IMR-90 (cell line): Measurements from ENCODE around the gene DYNLL2. TPM values are rescaled to one million over a fixed set of nuclear protein-coding genes. Genes with fewer than 3 reads are reported as not detected.
"Not testable (repeated sequence)": the region's sequence is repeated elsewhere in the genome, so short reads cannot be mapped to it uniquely, and the experiment has no call there.

ENCODE experiments used
- ATAC-seq: fragments of 200-7000 bp; cut with Tn5 transposase; 2 replicates; pipeline ENCODE4 v1.9.1; 2020; ENCODE audit warnings: low read depth, mild to moderate bottlenecking, moderate library complexity
- BruUV-seq: library from RNA; stranded (reverse); fragments of 400-500 nt; replicated peaks from 2 replicates; lab custom pipeline; 2021; lab: Mats Ljungman, UMichigan
- CTCF ChIA-PET: fragments of 300-600 bp; formaldehyde crosslinking; extraction: SDS; loops from one replicate; lab custom pipeline; 2021; ENCODE audit warnings: antibody characterized with exemption; lab: Yijun Ruan, JAX
- POLR2A ChIA-PET: fragments of 300-600 bp; sonication (Branson Sonifier 250); formaldehyde crosslinking; loops from one replicate; lab custom pipeline; 2022; ENCODE audit warnings: antibody characterized with exemption; ENCODE audit not compliant: unreplicated experiment; lab: Charles Lee
- DNase-seq: peaks from one replicate; pipeline ENCODE4 v3.0.0; 2013
- H2AFZ ChIP-seq: replicated peaks from 2 replicates; pipeline ENCODE3; 2013; ENCODE audit warnings: low read length, mild to moderate bottlenecking; ENCODE audit not compliant: poor library complexity
- H2AK5ac ChIP-seq: 2 replicates; pipeline ENCODE4 v1.6.1; 2013; ENCODE audit warnings: low read depth, low read length, inconsistent platforms
- H2AK9ac ChIP-seq: replicated peaks from 2 replicates; pipeline ENCODE3; 2013; ENCODE audit warnings: mild to moderate bottlenecking, low read depth, low read length, moderate library complexity; ENCODE audit not compliant: poor library complexity
- H2BK120ac ChIP-seq: 2 replicates; pipeline ENCODE4 v1.6.1; 2013; ENCODE audit warnings: low read depth, low read length, inconsistent platforms
- H2BK15ac ChIP-seq: 3 replicates; pipeline ENCODE4 v1.6.1; 2013; ENCODE audit warnings: low read depth, low read length, inconsistent platforms
- H2BK20ac ChIP-seq: 2 replicates; pipeline ENCODE4 v1.6.1; 2013; ENCODE audit warnings: low read depth, mild to moderate bottlenecking, inconsistent platforms, low read length, moderate library complexity
- H2BK5ac ChIP-seq: 2 replicates; pipeline ENCODE4 v1.6.1; 2013; ENCODE audit warnings: mild to moderate bottlenecking, low read depth, low read length, inconsistent platforms; ENCODE audit not compliant: poor library complexity, severe bottlenecking
- H3K14ac ChIP-seq: replicated peaks from 2 replicates; pipeline ENCODE4 v1.6.1; 2013; ENCODE audit warnings: low read depth, low read length, inconsistent platforms
- H3K18ac ChIP-seq: 2 replicates; pipeline ENCODE4 v1.6.1; 2013; ENCODE audit warnings: low read depth, low read length, control low read depth
- H3K23ac ChIP-seq: 2 replicates; pipeline ENCODE4 v1.6.1; 2013; ENCODE audit warnings: low read depth, low read length, inconsistent platforms
- H3K27ac ChIP-seq: 2 replicates; pipeline ENCODE4 v1.5.1; 2013; ENCODE audit warnings: mild to moderate bottlenecking, control low read depth, low read length; ENCODE audit not compliant: insufficient read depth
- H3K27me3 ChIP-seq: 2 replicates; pipeline ENCODE4 v1.6.1; 2013; ENCODE audit warnings: low read length; ENCODE audit not compliant: control insufficient read depth, insufficient read depth
- H3K36me3 ChIP-seq: 2 replicates; pipeline ENCODE4 v1.6.1; 2013; ENCODE audit warnings: low read length, mixed read lengths; ENCODE audit not compliant: control insufficient read depth, insufficient read depth
- H3K4ac ChIP-seq: 2 replicates; pipeline ENCODE4 v1.6.1; 2013; ENCODE audit warnings: low read depth, low read length, inconsistent platforms
- H3K4me1 ChIP-seq: 2 replicates; pipeline ENCODE4 v1.6.1; 2013; ENCODE audit warnings: low read length, mixed read lengths; ENCODE audit not compliant: control insufficient read depth, insufficient read depth
- H3K4me2 ChIP-seq: 2 replicates; pipeline ENCODE4 v1.6.1; 2013; ENCODE audit warnings: low read depth, mild to moderate bottlenecking, control low read depth, low read length, moderate library complexity
- H3K4me3 ChIP-seq: 2 replicates; pipeline ENCODE4 v1.5.1; 2013; ENCODE audit warnings: low read depth, mild to moderate bottlenecking, control low read depth, low read length, moderate library complexity; ENCODE audit not compliant: insufficient read depth
- H3K56ac ChIP-seq: 2 replicates; pipeline ENCODE4 v1.6.1; 2013; ENCODE audit warnings: low read length, inconsistent platforms; ENCODE audit not compliant: insufficient read depth; ENCODE audit errors: extremely low read depth
- H3K79me1 ChIP-seq, 2 experiments: 2 replicates each; pipeline ENCODE4 v1.6.1; 2013; ENCODE audit warnings: low read length in 2 of 2, inconsistent platforms in 1 of 2, low read depth in 1 of 2
- H3K9ac ChIP-seq: 2 replicates; pipeline ENCODE4 v1.6.1; 2013; ENCODE audit warnings: low read depth, low read length, control low read depth
- H3K9me1 ChIP-seq: 2 replicates; pipeline ENCODE4 v1.6.1; 2013; ENCODE audit warnings: low read length, inconsistent platforms; ENCODE audit not compliant: insufficient read depth
- H3K9me3 ChIP-seq: 2 replicates; pipeline ENCODE4 v1.6.1; 2013; ENCODE audit warnings: low read length; ENCODE audit not compliant: control insufficient read depth, insufficient read depth
- H4K20me1 ChIP-seq: 2 replicates; pipeline ENCODE4 v1.6.1; 2013; ENCODE audit warnings: low read length, inconsistent platforms; ENCODE audit not compliant: insufficient read depth
- H4K5ac ChIP-seq: 2 replicates; pipeline ENCODE4 v1.6.1; 2013; ENCODE audit warnings: mild to moderate bottlenecking, low read depth, low read length, control low read depth
- H4K8ac ChIP-seq, 2 experiments: 2 replicates each; pipeline ENCODE4 v1.6.1; 2013; ENCODE audit warnings: low read depth in 2 of 2, low read length in 2 of 2, control low read depth in 1 of 2, inconsistent platforms in 1 of 2
- H4K91ac ChIP-seq: 2 replicates; pipeline ENCODE4 v1.6.1; 2013; ENCODE audit warnings: low read depth, low read length, inconsistent platforms; ENCODE audit not compliant: insufficient read depth
- WGBS, 2 experiments: methylation state at CpG; one replicate each; pipeline versions ENCODE4 v1.1.5 to v1.1.7; 2013; ENCODE audit warnings: missing lambda C conversion rate in 2 of 2; ENCODE audit not compliant: insufficient read length in 1 of 2; ENCODE audit errors: extremely low coverage in 2 of 2; 5-methylcytosine and 5-hydroxymethylcytosine counted together
- dilution Hi-C: fragments of 300-500 bp; cut with HindIII; formaldehyde crosslinking; loops from one replicate; pipeline ENCODE4 v1.14.3; 2018; ENCODE audit warnings: low sequenced_read_pairs; ENCODE audit not compliant: unreplicated experiment
- in situ Hi-C: fragments of 300-500 bp; cut with MboI; formaldehyde crosslinking; loops from 3 replicates; pipeline ENCODE4 v1.14.3; 2019; ENCODE audit warnings: low sequenced_read_pairs, inconsistent platforms, mixed read lengths
- intact Hi-C: fragments of 100-400 bp; cut with micrococcal nuclease; formaldehyde crosslinking; loops from 2 replicates; pipeline ENCODE4 v1.10.0; 2022
- polyA plus RNA-seq, 3 experiments: library from polyadenylated mRNA; depleted of rRNA; stranded (reverse); fragments of >200 nt; gene quantifications; 2 replicates each; pipeline ENCODE4 v1.2.3, GENCODE V29; 2012; ENCODE audit warnings: low replicate concordance in 1 of 3
- total RNA-seq: library from RNA; depleted of rRNA; stranded (reverse); fragments of >200 nt; gene quantifications from 2 replicates; pipeline ENCODE4 v1.2.3, GENCODE V29; 2012

Gene DYNLL2
- total and polyA plus RNA-seq, 2 of the 4 experiments (the other 2 are of a cell fraction): 9.1 to 14.2 TPM

GRCh38 chr17:58132697-58133096 lies 49.5 kb downstream of the DYNLL2 start:
- H3K18ac ChIP-seq, H2BK5ac ChIP-seq, ATAC-seq, H3K23ac ChIP-seq, POLR2A ChIA-PET, H3K9me3 ChIP-seq, BruUV-seq, H3K36me3 ChIP-seq, H3K9me1 ChIP-seq, H2AFZ ChIP-seq, H4K20me1 ChIP-seq, H3K4ac ChIP-seq, H3K79me1 ChIP-seq, in situ Hi-C loops, H3K56ac ChIP-seq, CTCF ChIA-PET, DNase-seq, H4K8ac ChIP-seq, H4K91ac ChIP-seq, H3K27ac ChIP-seq, H3K14ac ChIP-seq, H3K27me3 ChIP-seq, H2AK5ac ChIP-seq, H3K4me1 ChIP-seq, H3K4me3 ChIP-seq, H2AK9ac ChIP-seq, H4K5ac ChIP-seq, H3K4me2 ChIP-seq, intact Hi-C loops, H3K9ac ChIP-seq, H2BK20ac ChIP-seq, dilution Hi-C loops, H2BK15ac ChIP-seq, H2BK120ac ChIP-seq: not testable (repeated sequence)
- no CpG with 5 or more reads among the region's 5 CpGs for WGBS, 2 experiments
